ENCODE results near the gene PARN.
"Not testable (repeated sequence)": the region's sequence is repeated elsewhere in the genome, so short reads cannot be mapped to it uniquely, and the experiment has no call there.

Gene PARN

GRCh38 chr16:14545346-14545884 lies 84.6 kb downstream of the PARN start:
- Histone ChIP-seq H3K27ac (no peak overlapping the region), H3K4me3 (no peak overlapping the region)
- TF ChIP-seq CTCF (IDR thresholded peaks at IDR 0.05): no peak
- DNase-seq (ENCODE audit: low spot score): no peak

GRCh38 chr16:14544846-14545245 lies 85.2 kb downstream of the PARN start:
- not testable (repeated sequence) for H3K27ac ChIP-seq; H3K4me3 ChIP-seq; DNase-seq (ENCODE audit: low spot score)

GRCh38 chr16:14539631-14540030 lies 90.4 kb downstream of the PARN start:
- no peak overlapping the region for H3K4me3 ChIP-seq
- no peak for TF ChIP-seq CTCF (IDR thresholded peaks at IDR 0.05)
- DNase-seq (ENCODE audit: low spot score): no peak
- no peak overlapping the region for H3K27ac ChIP-seq

GRCh38 chr16:14539156-14539555 lies 90.9 kb downstream of the PARN start:
- no peak for TF ChIP-seq CTCF (IDR thresholded peaks at IDR 0.05)
- no peak overlapping the region for H3K27ac ChIP-seq
- no peak overlapping the region for H3K4me3 ChIP-seq
- DNase-seq (ENCODE audit: low spot score): no peak

- DNase-seq (ENCODE audit: low spot score): no peak
- no peak for TF ChIP-seq CTCF (IDR thresholded peaks at IDR 0.05)
- Histone ChIP-seq H3K27ac (no peak overlapping the region), H3K4me3 (no peak overlapping the region)
Measured at GRCh38 chr16:14538604-14539003, 91.5 kb downstream of the PARN start.

- Histone ChIP-seq H3K27ac (no peak overlapping the region), H3K4me3 (no peak overlapping the region)
- DNase-seq (ENCODE audit: low spot score): no peak
- no peak for TF ChIP-seq CTCF (IDR thresholded peaks at IDR 0.05)
Measured at GRCh38 chr16:14531613-14532012, 98.4 kb downstream of the PARN start.

GRCh38 chr16:14531101-14531500 lies 99.0 kb downstream of the PARN start:
- no peak overlapping the region for H3K27ac ChIP-seq
- no peak overlapping the region for H3K4me3 ChIP-seq

More at GRCh38 chr16:14531101-14531500, 99.0 kb downstream of the PARN start:
- TF ChIP-seq CTCF (IDR thresholded peaks at IDR 0.05): no peak
- DNase-seq (ENCODE audit: low spot score): no peak
